Mesenchymal stem cell (in vitro differentiated cells and primary cell): Measurements from ENCODE around the gene MYO19.

Experiments used
- DNase-seq: peaks from one replicate; pipeline ENCODE4 v3.0.0-alpha.2; 2013
- H2AFZ ChIP-seq: one replicate; pipeline ENCODE4 v1.6.1; 2013; ENCODE audit warnings: low read depth, mild to moderate bottlenecking, control low read depth, inconsistent platforms, low read length, moderate library complexity
- H2AK5ac ChIP-seq: 2 replicates; pipeline ENCODE4 v1.6.1; 2013; ENCODE audit warnings: low read length, moderate library complexity, mild to moderate bottlenecking, inconsistent platforms; ENCODE audit not compliant: severe bottlenecking
- H2BK120ac ChIP-seq: one replicate; pipeline ENCODE4 v1.6.1; 2013; ENCODE audit warnings: low read depth, mild to moderate bottlenecking, inconsistent platforms, low read length, moderate library complexity
- H2BK12ac ChIP-seq, 2 experiments: one replicate each; pipeline ENCODE4 v1.6.1; 2013; ENCODE audit warnings: inconsistent platforms in 2 of 2, low read length in 2 of 2, mild to moderate bottlenecking in 2 of 2, moderate library complexity in 2 of 2, control low read depth in 1 of 2
- H2BK15ac ChIP-seq: one replicate; pipeline ENCODE4 v1.6.1; 2013; ENCODE audit warnings: mild to moderate bottlenecking, low read depth, inconsistent platforms; ENCODE audit not compliant: poor library complexity, severe bottlenecking
- H2BK5ac ChIP-seq: 2 replicates; pipeline ENCODE4 v1.6.1; 2013; ENCODE audit warnings: low read depth, mild to moderate bottlenecking, low read length, control low read depth, inconsistent platforms; ENCODE audit not compliant: poor library complexity, severe bottlenecking
- H3K14ac ChIP-seq, 2 experiments: one replicate each; pipeline ENCODE4 v1.6.1; 2013; ENCODE audit warnings: inconsistent platforms in 2 of 2, low read length in 2 of 2, control low read depth in 1 of 2, mild to moderate bottlenecking in 1 of 2, moderate library complexity in 1 of 2
- H3K18ac ChIP-seq, 2 experiments: one replicate each; pipeline ENCODE4 v1.6.1; 2013; ENCODE audit warnings: inconsistent platforms in 2 of 2, low read length in 2 of 2, control low read depth in 1 of 2, low read depth in 1 of 2, mild to moderate bottlenecking in 1 of 2
- H3K23ac ChIP-seq, 2 experiments: one replicate each; pipeline ENCODE4 v1.6.1; 2013; ENCODE audit warnings: inconsistent platforms in 2 of 2, low read length in 2 of 2, mild to moderate bottlenecking in 2 of 2, moderate library complexity in 2 of 2, control low read depth in 1 of 2
- H3K27ac ChIP-seq: 2 replicates; pipeline ENCODE4 v1.5.1; 2013; ENCODE audit warnings: mild to moderate bottlenecking, moderate library complexity, low read length, control low read depth, inconsistent platforms; ENCODE audit not compliant: poor library complexity, severe bottlenecking
- H3K27me3 ChIP-seq, 2 experiments: 2 replicates each; pipeline versions ENCODE4 v1.6.1 to v1.7.0; 2013; ENCODE audit warnings: low read length in 2 of 2, mild to moderate bottlenecking in 2 of 2, moderate library complexity in 2 of 2, control low read depth in 1 of 2, inconsistent platforms in 1 of 2; ENCODE audit not compliant: control insufficient read depth in 1 of 2, insufficient read depth in 1 of 2
- H3K36me3 ChIP-seq, 2 experiments: 2 replicates each; pipeline versions ENCODE4 v1.6.1 to v1.7.0; 2013; ENCODE audit warnings: low read length in 2 of 2, control low read depth in 1 of 2, inconsistent platforms in 1 of 2, low read depth in 1 of 2, mild to moderate bottlenecking in 1 of 2; ENCODE audit not compliant: insufficient read depth in 2 of 2, control insufficient read depth in 1 of 2
- H3K4ac ChIP-seq, 2 experiments: one replicate each; pipeline ENCODE4 v1.6.1; 2013; ENCODE audit warnings: inconsistent platforms in 2 of 2, low read length in 2 of 2, mild to moderate bottlenecking in 2 of 2, moderate library complexity in 2 of 2, control low read depth in 1 of 2, low read depth in 1 of 2
- H3K4me1 ChIP-seq: 2 replicates; pipeline ENCODE4 v1.6.1; 2013; ENCODE audit warnings: low read depth, low read length, control low read depth; ENCODE audit not compliant: control insufficient read depth, insufficient read depth
- H3K4me2 ChIP-seq: 2 replicates; pipeline ENCODE4 v1.6.1; 2013; ENCODE audit warnings: low read length, mild to moderate bottlenecking, inconsistent platforms; ENCODE audit not compliant: poor library complexity, severe bottlenecking
- H3K4me3 ChIP-seq, 2 experiments: 2 replicates each; pipeline versions ENCODE4 v1.5.1 to v1.7.0; 2013; ENCODE audit warnings: low read length in 2 of 2, mild to moderate bottlenecking in 2 of 2, control low read depth in 1 of 2, low read depth in 1 of 2; ENCODE audit not compliant: insufficient read depth in 1 of 2
- H3K79me1 ChIP-seq: replicated peaks from 2 replicates; pipeline ENCODE4 v1.6.1; 2013; ENCODE audit warnings: mild to moderate bottlenecking, control low read depth, low read length, inconsistent platforms; ENCODE audit not compliant: poor library complexity, severe bottlenecking
- H3K9ac ChIP-seq: 2 replicates; pipeline ENCODE4 v1.7.0; 2013; ENCODE audit warnings: mild to moderate bottlenecking, low read length, moderate library complexity
- H3K9me3 ChIP-seq: 2 replicates; pipeline ENCODE4 v1.7.0; 2013; ENCODE audit warnings: mild to moderate bottlenecking, low read length; ENCODE audit not compliant: control insufficient read depth
- H4K8ac ChIP-seq: one replicate; pipeline ENCODE4 v1.6.1; 2013; ENCODE audit warnings: inconsistent platforms, mild to moderate bottlenecking, low read length, moderate library complexity
- H4K91ac ChIP-seq: one replicate; pipeline ENCODE4 v1.6.1; 2013; ENCODE audit warnings: mild to moderate bottlenecking, low read length, inconsistent platforms
- WGBS: methylation state at CpG from one replicate; pipeline ENCODE4 v1.1.7; 2013; ENCODE audit warnings: mixed read lengths; 5-methylcytosine and 5-hydroxymethylcytosine counted together

The MYO19 gene

DNA sequence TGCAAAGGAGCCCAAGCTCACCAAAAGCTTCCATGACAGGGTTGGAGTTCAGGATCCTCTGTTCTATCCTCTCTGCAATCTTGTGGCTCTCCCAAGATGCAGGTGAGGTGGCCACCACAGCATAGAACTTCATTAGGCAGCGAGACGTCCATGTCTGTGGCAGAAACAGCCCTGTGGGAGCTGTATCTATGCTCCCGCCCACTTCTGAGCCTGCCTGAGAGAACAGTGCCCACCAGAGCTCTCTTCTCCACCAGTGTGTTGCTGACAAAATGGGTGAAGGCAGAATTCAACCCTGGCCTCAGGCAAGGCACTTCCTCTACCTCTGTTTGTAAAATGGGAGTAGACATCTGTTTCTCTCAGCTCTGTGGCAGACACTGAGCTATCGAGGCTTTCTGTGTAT is 18.8 kb downstream of the MYO19 start:
- Histone ChIP-seq H3K4me1 (no peaks in the 10 kb centered on the region), H3K4me3 (no peak overlapping the region), H2BK12ac (no peak overlapping the region), H3K4me2 (no peak overlapping the region), H2BK120ac (no peak overlapping the region), H3K9ac (no peak overlapping the region), H2BK5ac (no peak overlapping the region), H4K8ac (no peak overlapping the region), H3K9me3 (no peaks in the 10 kb centered on the region), H3K23ac (no peak overlapping the region), H2AFZ (no peak overlapping the region), H3K14ac (no peak overlapping the region), H3K27ac (no peak overlapping the region), H3K4ac (no peak overlapping the region), H3K27me3 (no peaks in the 10 kb centered on the region), H2AK5ac (no peak overlapping the region), H2BK15ac (no peak overlapping the region), H3K79me1 (peaks cover 9% of the 10 kb centered on the region), H3K36me3 (peaks cover 47 to 90% of the 10 kb centered on the region in 2 experiments), H3K18ac (no peak overlapping the region), H4K91ac (no peak overlapping the region)
- no peak for DNase-seq
- 98% methylated on average over 3 of the region's 4 CpGs for WGBS

DNA sequence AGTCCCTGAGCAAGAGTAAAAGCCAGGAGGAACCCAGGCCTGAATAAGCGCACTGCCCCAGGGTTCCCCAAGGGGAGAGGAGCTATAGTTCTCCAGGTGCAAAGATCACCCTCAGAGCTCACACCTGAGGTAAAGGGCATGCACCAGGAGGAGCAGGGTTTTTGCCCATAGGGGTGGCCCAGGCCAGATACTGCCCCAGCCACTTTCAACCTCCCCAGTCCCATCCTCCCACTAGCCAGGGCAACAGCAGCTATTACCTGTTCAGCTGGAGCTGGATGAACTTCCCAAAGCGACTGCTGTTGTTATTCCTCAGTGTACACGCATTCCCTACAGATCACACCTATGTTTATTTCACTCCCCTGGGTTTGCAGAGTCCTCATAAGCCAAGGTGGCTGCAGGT is 19.8 kb downstream of the MYO19 start:
- Histone ChIP-seq H3K4me1 (no peaks in the 10 kb centered on the region), H2BK15ac (no peak overlapping the region), H2AFZ (no peak overlapping the region), H2AK5ac (no peak overlapping the region), H3K4me2 (no peak overlapping the region), H4K91ac (no peak overlapping the region), H3K27me3 (no peaks in the 10 kb centered on the region), H2BK5ac (no peak overlapping the region), H3K9ac (no peak overlapping the region), H3K18ac (no peak overlapping the region), H3K4me3 (no peak overlapping the region), H2BK120ac (no peak overlapping the region), H2BK12ac (no peak overlapping the region), H3K4ac (no peak overlapping the region), H3K36me3 (peaks cover 55 to 90% of the 10 kb centered on the region in 2 experiments), H3K79me1 (peaks cover 9% of the 10 kb centered on the region), H3K14ac (no peak overlapping the region), H4K8ac (no peak overlapping the region), H3K9me3 (no peaks in the 10 kb centered on the region), H3K27ac (no peak overlapping the region), H3K23ac (no peak overlapping the region)
- no peak for DNase-seq
- WGBS = 97% methylated on average over 3 of the region's 3 CpGs

DNA sequence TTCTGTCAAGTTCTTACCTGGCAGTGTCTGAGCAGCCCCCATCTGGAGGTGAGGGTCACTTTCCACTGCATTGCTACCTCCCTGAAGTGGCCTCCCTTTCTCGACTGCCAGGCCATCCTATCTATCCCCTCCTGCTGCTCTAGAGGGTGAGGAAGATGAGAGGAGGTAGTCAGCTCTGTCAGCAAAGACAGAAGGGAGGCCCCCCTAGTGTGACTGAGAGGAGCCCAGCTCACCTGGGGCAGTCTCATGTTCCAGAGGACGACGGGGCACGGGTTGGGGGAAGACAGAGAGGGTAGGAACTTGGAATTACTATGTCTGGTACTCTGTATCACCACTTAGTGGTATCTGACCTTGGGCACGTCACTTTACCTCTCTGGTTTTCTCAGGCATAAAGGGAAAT is 22.0 kb downstream of the MYO19 start:
- no peak overlapping the region for H3K14ac ChIP-seq

DNA sequence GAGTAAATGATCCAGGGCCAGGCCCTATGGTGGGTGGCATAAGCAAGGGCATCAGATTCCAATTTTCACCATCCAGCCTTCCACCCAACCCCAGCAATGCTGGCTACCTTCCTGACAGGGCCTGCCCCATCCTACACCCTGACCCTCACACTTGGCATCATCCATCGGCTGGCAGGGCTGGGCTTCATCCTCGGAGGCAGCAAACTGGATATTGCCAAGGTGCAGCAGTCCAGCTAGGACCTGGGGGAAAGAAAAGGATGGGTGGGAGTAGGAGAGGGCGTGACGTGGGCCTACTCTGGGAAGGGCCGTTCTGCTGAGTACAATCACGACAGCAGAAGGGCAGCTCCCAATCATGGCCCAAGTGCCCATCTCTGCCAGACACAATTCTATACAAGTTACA is 23.5 kb downstream of the MYO19 start:
- no peak overlapping the region for H3K4ac ChIP-seq
- H2AK5ac ChIP-seq = no peak overlapping the region
- H4K91ac ChIP-seq = no peak overlapping the region
- no peak overlapping the region for H2BK5ac ChIP-seq
- peaks cover 82 to 96% of the 10 kb centered on the region in 2 experiments for H3K36me3 ChIP-seq
- DNase-seq = no peak
- no peak overlapping the region for H2BK15ac ChIP-seq
- H3K9ac ChIP-seq = no peak overlapping the region
- H3K4me2 ChIP-seq = no peak overlapping the region
- no peak overlapping the region for H3K18ac ChIP-seq
- H4K8ac ChIP-seq = no peak overlapping the region
- no peak overlapping the region for H3K14ac ChIP-seq
- no peak overlapping the region for H2BK12ac ChIP-seq
- no peak overlapping the region for H2AFZ ChIP-seq
- H3K27me3 ChIP-seq = no peaks in the 10 kb centered on the region
- H3K4me1 ChIP-seq = no peaks in the 10 kb centered on the region
- H3K79me1 ChIP-seq = peaks cover 9% of the 10 kb centered on the region
- no peak overlapping the region for H3K27ac ChIP-seq
- H3K9me3 ChIP-seq = no peaks in the 10 kb centered on the region
- no peak overlapping the region for H3K23ac ChIP-seq
- H2BK120ac ChIP-seq = no peak overlapping the region
- WGBS = 95% methylated on average over 5 of the region's 6 CpGs
- no peak overlapping the region for H3K4me3 ChIP-seq

More for the DNA sequence above, 22.0 kb downstream of the MYO19 start:
- Histone ChIP-seq H3K27me3 (no peaks in the 10 kb centered on the region), H2BK12ac (no peak overlapping the region), H3K18ac (no peak overlapping the region), H4K8ac (no peak overlapping the region), H3K79me1 (peaks cover 9% of the 10 kb centered on the region), H3K4me3 (no peak overlapping the region), H2AFZ (no peak overlapping the region), H2AK5ac (no peak overlapping the region), H3K4me1 (no peaks in the 10 kb centered on the region), H3K36me3 (peaks cover 68 to 94% of the 10 kb centered on the region in 2 experiments), H3K9ac (no peak overlapping the region), H4K91ac (no peak overlapping the region), H3K23ac (no peak overlapping the region), H3K27ac (no peak overlapping the region), H3K9me3 (no peaks in the 10 kb centered on the region), H2BK15ac (no peak overlapping the region), H3K4ac (no peak overlapping the region), H2BK120ac (no peak overlapping the region), H3K4me2 (no peak overlapping the region), H2BK5ac (no peak overlapping the region)
- DNase-seq = no peak
- WGBS = 93% methylated on average over 4 of the region's 5 CpGs
